ENCODE results near the gene DCDC2. TPM values are rescaled to one million over a fixed set of nuclear protein-coding genes. Genes with fewer than 3 reads are reported as not detected.
"Not testable (repeated sequence)": the region's sequence is repeated elsewhere in the genome, so short reads cannot be mapped to it uniquely, and the experiment has no call there.

Gene DCDC2
- total RNA-seq: under 1 TPM in 1 of 2 donors, not detected in 1; 0.12 TPM

GRCh38 chr6:24357336-24358218 lies at the start of gene DCDC2:
TSS of gene DCDC2 (minus strand) at chr6:24358059. CDS start at chr6:24357750, 309 bp downstream.
- Mint-ChIP-seq H3K27me3 (ENCODE audit: low read depth) (peaks cover 34% of the 10 kb centered on the region), H3K9me3 (no peaks in the 10 kb centered on the region), H3K36me3 (ENCODE audit: insufficient read depth in 2 of 2) (no peaks in the 10 kb centered on the region), H3K4me3 (peak within 1 kb of the TSS; percentile 82 to 86), H3K27ac (no peak within 1 kb of the TSS), H3K4me1 (ENCODE audit: low read depth) (peaks cover 23% of the 10 kb centered on the region)
- peak; percentile 22 to 32 for ATAC-seq (replicated peaks in 1 of 2)
- peak; percentile 32 to 51 for DNase-seq

- ATAC-seq (replicated peaks in 1 of 2): no peak
- peaks cover 37% of the 10 kb centered on the region for H3K4me1 Mint-ChIP-seq (ENCODE audit: low read depth)
- DNase-seq: no peak
- H3K27ac Mint-ChIP-seq: no peak overlapping the region
- H3K9me3 Mint-ChIP-seq: no peaks in the 10 kb centered on the region
- no peak overlapping the region for H3K4me3 Mint-ChIP-seq
- H3K27me3 Mint-ChIP-seq (ENCODE audit: low read depth): peaks cover 8% of the 10 kb centered on the region
- H3K36me3 Mint-ChIP-seq (ENCODE audit: insufficient read depth in 2 of 2): peaks cover 3 to 6% of the 10 kb centered on the region in 2 donors
These were observed 47.4 kb upstream of the DCDC2 start for GRCh38 chr6:24405262-24405661.

- peaks cover 21% of the 10 kb centered on the region for H3K27me3 Mint-ChIP-seq (ENCODE audit: low read depth)
- peak overlapping the region; percentile 94 to 96 for H3K4me3 Mint-ChIP-seq
These were observed 45.6 kb upstream of the DCDC2 start for GRCh38 chr6:24403501-24403824.

GRCh38 chr6:24402697-24403500 lies 45.0 kb upstream of the DCDC2 start, which contains the start of gene MRS2:
TSS of gene MRS2 (plus strand) at chr6:24402936. CDS start at chr6:24403047, 111 bp downstream.
- H3K27me3 Mint-ChIP-seq (ENCODE audit: low read depth): peaks cover 21% of the 10 kb centered on the region
- ATAC-seq (replicated peaks in 1 of 2) (peak; percentile 96 to 97), DNase-seq (peak; percentile 84)
- peaks cover 39% of the 10 kb centered on the region for H3K4me1 Mint-ChIP-seq (ENCODE audit: low read depth)
- H3K36me3 Mint-ChIP-seq (ENCODE audit: insufficient read depth in 2 of 2): peaks cover 3% of the 10 kb centered on the region in 2 donors
- no peaks in the 10 kb centered on the region for H3K9me3 Mint-ChIP-seq
- peak within 1 kb of the TSS; percentile 94 to 96 for H3K4me3 Mint-ChIP-seq
- peak within 1 kb of the TSS; percentile 80 for H3K27ac Mint-ChIP-seq

More at GRCh38 chr6:24403501-24403824, 45.6 kb upstream of the DCDC2 start:
- Mint-ChIP-seq H3K4me1 (ENCODE audit: low read depth) (peaks cover 39% of the 10 kb centered on the region), H3K27ac (peak overlapping the region; percentile 80), H3K36me3 (ENCODE audit: insufficient read depth in 2 of 2) (peaks cover 3% of the 10 kb centered on the region in 2 donors), H3K9me3 (no peaks in the 10 kb centered on the region)
- no peak for DNase-seq
- ATAC-seq (replicated peaks in 1 of 2): no peak

- Mint-ChIP-seq H3K4me3 (no peak overlapping the region), H3K9me3 (peaks cover 0 to 1% of the 10 kb centered on the region in 2 donors)
- no peak for ATAC-seq (replicated peaks in 1 of 2)
These were observed 43.6 kb upstream of the DCDC2 start for GRCh38 chr6:24401458-24401857.

GRCh38 chr6:24400045-24401039 lies 42.5 kb upstream of the DCDC2 start:
- DNase-seq; ATAC-seq (replicated peaks in 1 of 2); H3K36me3 Mint-ChIP-seq (ENCODE audit: insufficient read depth in 2 of 2); H3K9me3 Mint-ChIP-seq; H3K27ac Mint-ChIP-seq: not testable (repeated sequence)
- H3K27me3 Mint-ChIP-seq (ENCODE audit: low read depth): peaks cover 32% of the 10 kb centered on the region
- peaks cover 37% of the 10 kb centered on the region for H3K4me1 Mint-ChIP-seq (ENCODE audit: low read depth)
- peak overlapping the region; percentile 9 to 43 for H3K4me3 Mint-ChIP-seq

More at GRCh38 chr6:24401458-24401857, 43.6 kb upstream of the DCDC2 start:
- H3K27ac Mint-ChIP-seq: no peak overlapping the region
- H3K4me1 Mint-ChIP-seq (ENCODE audit: low read depth): peaks cover 39% of the 10 kb centered on the region
- peaks cover 3 to 4% of the 10 kb centered on the region in 2 donors for H3K36me3 Mint-ChIP-seq (ENCODE audit: insufficient read depth in 2 of 2)
- H3K27me3 Mint-ChIP-seq (ENCODE audit: low read depth): peaks cover 28% of the 10 kb centered on the region
- no peak for DNase-seq

GRCh38 chr6:24397631-24398030 lies 39.8 kb upstream of the DCDC2 start:
- H3K27me3 Mint-ChIP-seq (ENCODE audit: low read depth): peaks cover 40% of the 10 kb centered on the region
- no peak for DNase-seq
- H3K4me3 Mint-ChIP-seq: no peak overlapping the region
- peaks cover 16% of the 10 kb centered on the region for H3K4me1 Mint-ChIP-seq (ENCODE audit: low read depth)
- peaks cover 0 to 3% of the 10 kb centered on the region in 2 donors for H3K9me3 Mint-ChIP-seq
- H3K36me3 Mint-ChIP-seq (ENCODE audit: insufficient read depth in 2 of 2): peaks cover 0 to 3% of the 10 kb centered on the region in 2 donors
- ATAC-seq (replicated peaks in 1 of 2): no peak
- H3K27ac Mint-ChIP-seq: no peak overlapping the region

- H3K4me3 Mint-ChIP-seq: no peak overlapping the region
- H3K27me3 Mint-ChIP-seq (ENCODE audit: low read depth): peaks cover 40% of the 10 kb centered on the region
- H3K9me3 Mint-ChIP-seq: peaks cover 0 to 3% of the 10 kb centered on the region in 2 donors
- peaks cover 0 to 3% of the 10 kb centered on the region in 2 donors for H3K36me3 Mint-ChIP-seq (ENCODE audit: insufficient read depth in 2 of 2)
- DNase-seq: no peak
- ATAC-seq (replicated peaks in 1 of 2): no peak
- no peak overlapping the region for H3K27ac Mint-ChIP-seq
- peaks cover 12% of the 10 kb centered on the region for H3K4me1 Mint-ChIP-seq (ENCODE audit: low read depth)
These were observed 39.0 kb upstream of the DCDC2 start for GRCh38 chr6:24396824-24397223.

- Mint-ChIP-seq H3K9me3 (peaks cover 0 to 3% of the 10 kb centered on the region in 2 donors), H3K4me3 (no peak overlapping the region), H3K4me1 (ENCODE audit: low read depth) (peaks cover 5% of the 10 kb centered on the region), H3K27me3 (ENCODE audit: low read depth) (peaks cover 28% of the 10 kb centered on the region), H3K27ac (no peak overlapping the region), H3K36me3 (ENCODE audit: insufficient read depth in 2 of 2) (peaks cover 0 to 3% of the 10 kb centered on the region in 2 donors)
- DNase-seq (no peak), ATAC-seq (replicated peaks in 1 of 2) (no peak)
These were observed 37.0 kb upstream of the DCDC2 start for GRCh38 chr6:24394780-24395437.

GRCh38 chr6:24394061-24394779 lies 36.4 kb upstream of the DCDC2 start:
- DNase-seq: no peak
- H3K4me1 Mint-ChIP-seq (ENCODE audit: low read depth): peaks cover 5% of the 10 kb centered on the region
- ATAC-seq (replicated peaks in 1 of 2): no peak
- H3K4me3 Mint-ChIP-seq: no peak overlapping the region
- peaks cover 21% of the 10 kb centered on the region for H3K27me3 Mint-ChIP-seq (ENCODE audit: low read depth)
- no peak overlapping the region for H3K27ac Mint-ChIP-seq
- H3K36me3 Mint-ChIP-seq (ENCODE audit: insufficient read depth in 2 of 2): peaks cover 0 to 3% of the 10 kb centered on the region in 2 donors
- H3K9me3 Mint-ChIP-seq: peaks cover 0 to 3% of the 10 kb centered on the region in 2 donors

- Mint-ChIP-seq H3K9me3 (peaks cover 0 to 3% of the 10 kb centered on the region in 2 donors), H3K4me1 (ENCODE audit: low read depth) (peaks cover 5% of the 10 kb centered on the region), H3K27ac (no peak overlapping the region), H3K4me3 (no peak overlapping the region), H3K27me3 (ENCODE audit: low read depth) (peaks cover 16% of the 10 kb centered on the region), H3K36me3 (ENCODE audit: insufficient read depth in 2 of 2) (peaks cover 0 to 3% of the 10 kb centered on the region in 2 donors)
- DNase-seq (peak; percentile 4 to 11), ATAC-seq (replicated peaks in 1 of 2) (peak; percentile 56 to 68)
These were observed 34.0 kb upstream of the DCDC2 start for GRCh38 chr6:24391756-24392405.
